GM12865 (cell line): ENCODE measurements around the gene SHF.
A peak's percentile ranks its signal among the peaks of the same experiment; 100 is the strongest.

Experiments
- DNase-seq: peaks from one replicate; pipeline ENCODE4 v3.0.0; 2010; ENCODE audit warnings: low read depth
- H3K4me3 ChIP-seq: 2 replicates; pipeline ENCODE4 v1.5.1; 2011; ENCODE audit warnings: mild to moderate bottlenecking, low read depth, low read length, control low read depth
- CTCF ChIP-seq: IDR thresholded peaks from 2 replicates; pipeline ENCODE4 v1.5.1; 2011; ENCODE audit warnings: low read length, control low read depth, low read depth, inconsistent platforms; ENCODE audit not compliant: insufficient read depth; ENCODE audit errors: missing control alignments

The SHF gene

GRCh38 chr15:45180201-45180600 is 7.6 kb downstream of the SHF start:
- no peak overlapping the region for H3K4me3 ChIP-seq

GRCh38 chr15:45179221-45179985 is 8.4 kb downstream of the SHF start:
- peak; percentile 71 for TF ChIP-seq CTCF
- DNase-seq: peak; percentile 66
- H3K4me3 ChIP-seq: no peak overlapping the region

More at GRCh38 chr15:45180201-45180600, 7.6 kb downstream of the SHF start:
- DNase-seq: no peak
- TF ChIP-seq CTCF: no peak

GRCh38 chr15:45177285-45177684 is 10.5 kb downstream of the SHF start:
- no peak for DNase-seq
- no peak overlapping the region for H3K4me3 ChIP-seq
- TF ChIP-seq CTCF: no peak

- DNase-seq: no peak
- H3K4me3 ChIP-seq: no peak overlapping the region
- no peak for TF ChIP-seq CTCF
These were observed 13.2 kb downstream of the SHF start for GRCh38 chr15:45174577-45174976.

GRCh38 chr15:45174069-45174468 is 13.7 kb downstream of the SHF start:
- no peak for TF ChIP-seq CTCF
- H3K4me3 ChIP-seq: no peak overlapping the region
- no peak for DNase-seq

- no peak for TF ChIP-seq CTCF
- DNase-seq: no peak
- H3K4me3 ChIP-seq: no peak overlapping the region
These were observed 15.9 kb downstream of the SHF start for GRCh38 chr15:45171912-45172311.
